ENCODE data around the gene RCAN1.

RCAN1 gene

DNA sequence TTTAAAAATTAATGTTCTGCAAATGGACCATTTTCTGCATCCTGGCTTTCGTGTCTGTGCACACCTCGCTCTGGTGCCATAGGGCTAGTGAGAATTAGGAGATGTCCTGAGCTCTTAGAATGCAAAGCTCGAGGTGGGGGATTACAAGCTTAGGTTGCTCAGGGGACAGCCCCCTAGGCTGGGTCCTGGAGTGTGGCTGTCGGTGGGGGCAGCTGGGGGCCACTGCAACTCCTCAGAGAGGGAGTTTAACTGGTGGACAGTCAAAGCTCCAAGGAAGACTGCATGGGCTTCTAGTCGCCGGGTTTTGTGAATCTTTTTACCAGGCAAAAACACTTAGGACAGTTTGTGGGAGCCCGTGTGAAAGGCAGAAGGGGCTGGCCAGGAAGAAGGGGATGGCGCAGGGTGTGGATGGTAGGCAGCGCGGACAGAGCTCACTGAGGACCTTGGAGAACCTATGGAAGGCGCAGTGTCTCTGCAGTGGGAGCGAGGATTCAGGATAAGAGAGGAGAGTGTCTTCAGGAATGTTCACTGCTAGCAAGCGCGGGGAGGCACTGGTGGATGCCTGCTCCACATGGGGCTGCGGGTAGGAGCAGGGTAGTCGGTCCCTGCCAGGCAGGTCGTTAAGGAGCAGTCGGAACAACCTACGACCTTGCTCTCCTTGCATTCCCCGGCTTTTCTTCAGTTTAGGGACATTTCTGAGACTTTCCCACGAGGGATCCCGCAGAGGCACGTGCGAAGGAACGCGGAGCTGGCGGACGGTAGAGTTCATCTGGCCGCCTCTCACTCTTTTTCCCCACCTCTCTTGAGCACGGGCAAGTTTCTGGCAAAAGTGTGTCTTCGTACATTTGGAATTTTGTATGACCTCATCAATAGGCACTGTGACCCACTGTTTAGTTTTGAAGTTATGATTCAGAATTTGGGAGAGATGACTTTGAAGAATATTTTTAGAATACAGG is 90.0 kb downstream of the RCAN1 start:
- H3K4me3 ChIP-seq (ENCODE audit: low read depth, low read length), result peak overlapping the region; percentile 61
- TF ChIP-seq, protein P1, sequence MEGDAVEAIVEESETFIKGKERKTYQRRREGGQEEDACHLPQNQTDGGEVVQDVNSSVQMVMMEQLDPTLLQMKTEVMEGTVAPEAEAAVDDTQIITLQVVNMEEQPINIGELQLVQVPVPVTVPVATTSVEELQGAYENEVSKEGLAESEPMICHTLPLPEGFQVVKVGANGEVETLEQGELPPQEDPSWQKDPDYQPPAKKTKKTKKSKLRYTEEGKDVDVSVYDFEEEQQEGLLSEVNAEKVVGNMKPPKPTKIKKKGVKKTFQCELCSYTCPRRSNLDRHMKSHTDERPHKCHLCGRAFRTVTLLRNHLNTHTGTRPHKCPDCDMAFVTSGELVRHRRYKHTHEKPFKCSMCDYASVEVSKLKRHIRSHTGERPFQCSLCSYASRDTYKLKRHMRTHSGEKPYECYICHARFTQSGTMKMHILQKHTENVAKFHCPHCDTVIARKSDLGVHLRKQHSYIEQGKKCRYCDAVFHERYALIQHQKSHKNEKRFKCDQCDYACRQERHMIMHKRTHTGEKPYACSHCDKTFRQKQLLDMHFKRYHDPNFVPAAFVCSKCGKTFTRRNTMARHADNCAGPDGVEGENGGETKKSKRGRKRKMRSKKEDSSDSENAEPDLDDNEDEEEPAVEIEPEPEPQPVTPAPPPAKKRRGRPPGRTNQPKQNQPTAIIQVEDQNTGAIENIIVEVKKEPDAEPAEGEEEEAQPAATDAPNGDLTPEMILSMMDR (conservative IDR thresholded peaks at IDR 0.05; ENCODE audit: low read depth, low read length), result no peak
- peak; percentile 77 for DNase-seq (ENCODE audit: low read depth)

DNA sequence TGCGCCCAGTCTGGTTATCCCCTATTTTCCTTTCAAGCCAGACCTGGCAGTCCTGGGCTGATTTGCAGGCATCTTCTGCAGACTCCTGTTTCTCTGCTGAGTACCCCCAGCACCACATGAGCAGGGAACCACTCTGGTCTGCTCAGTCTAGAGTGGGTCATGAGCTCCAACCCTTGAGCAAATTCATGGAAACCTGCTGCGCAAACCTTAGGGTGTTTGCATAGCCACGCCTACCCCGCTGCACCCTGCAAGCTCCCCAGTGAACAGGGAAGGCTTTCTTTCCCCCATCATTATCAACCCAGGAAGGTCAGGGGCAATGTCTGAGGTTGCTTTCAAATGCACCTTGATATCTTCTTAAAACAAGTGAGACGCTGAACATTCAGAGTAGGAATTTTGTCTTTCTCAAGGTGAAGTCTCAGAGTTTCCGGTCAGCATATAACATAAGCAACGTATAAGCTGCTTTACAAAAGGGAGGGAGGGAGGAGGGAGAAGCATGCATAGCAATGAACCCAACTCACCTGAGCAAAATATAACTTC is 91.8 kb downstream of the RCAN1 start:
- no peak overlapping the region for H3K4me3 ChIP-seq (ENCODE audit: low read depth, low read length)
- TF ChIP-seq, protein P1 (conservative IDR thresholded peaks at IDR 0.05; ENCODE audit: low read depth, low read length), result no peak
- no peak for DNase-seq (ENCODE audit: low read depth)

DNA sequence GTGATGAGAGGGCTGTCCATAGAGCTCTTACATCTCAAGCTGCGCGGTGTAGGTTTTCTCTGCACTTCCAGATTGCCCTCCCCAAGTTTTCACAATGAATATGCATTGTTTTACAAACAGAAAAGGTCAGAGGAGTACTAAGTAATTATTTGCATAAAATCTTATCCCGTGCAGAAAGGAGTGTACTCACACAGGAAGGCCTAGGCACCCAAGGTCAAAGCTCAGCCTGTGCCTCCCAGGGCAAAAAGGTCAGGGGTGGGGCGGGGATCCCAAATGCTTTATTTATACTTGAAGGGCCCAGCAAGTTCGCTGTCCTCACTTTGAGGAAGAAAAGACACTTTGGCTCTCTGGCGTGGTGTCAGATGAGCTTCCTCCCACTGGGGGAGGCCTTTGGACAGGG is 92.6 kb downstream of the RCAN1 start:
- TF ChIP-seq, protein P1 (conservative IDR thresholded peaks at IDR 0.05; ENCODE audit: low read depth, low read length), result no peak
- H3K4me3 ChIP-seq (ENCODE audit: low read depth, low read length), result no peak overlapping the region
- no peak for DNase-seq (ENCODE audit: low read depth)

DNA sequence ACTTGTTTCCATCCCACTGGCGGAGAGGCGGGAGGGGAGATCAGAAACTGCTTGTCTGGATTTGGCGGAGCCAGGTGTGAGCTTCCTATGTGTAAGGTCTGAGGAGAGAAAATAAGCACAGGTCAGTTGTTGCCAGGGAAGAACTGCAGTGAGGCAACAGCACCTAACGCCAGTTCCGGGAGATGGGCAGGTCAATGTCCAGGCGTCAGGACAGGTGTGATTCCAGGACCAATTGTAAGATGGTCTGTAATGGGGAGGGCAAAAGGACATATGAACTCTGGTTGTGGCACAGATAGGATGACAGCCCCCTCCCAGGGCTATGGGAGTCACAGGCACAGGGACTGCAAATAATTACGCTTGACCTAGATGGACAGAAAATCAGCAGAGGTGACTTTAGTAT is 93.4 kb downstream of the RCAN1 start:
- H3K4me3 ChIP-seq (ENCODE audit: low read depth, low read length), result no peak overlapping the region
- TF ChIP-seq, protein P1 (conservative IDR thresholded peaks at IDR 0.05; ENCODE audit: low read depth, low read length), result no peak
- no peak for DNase-seq (ENCODE audit: low read depth)

DNA sequence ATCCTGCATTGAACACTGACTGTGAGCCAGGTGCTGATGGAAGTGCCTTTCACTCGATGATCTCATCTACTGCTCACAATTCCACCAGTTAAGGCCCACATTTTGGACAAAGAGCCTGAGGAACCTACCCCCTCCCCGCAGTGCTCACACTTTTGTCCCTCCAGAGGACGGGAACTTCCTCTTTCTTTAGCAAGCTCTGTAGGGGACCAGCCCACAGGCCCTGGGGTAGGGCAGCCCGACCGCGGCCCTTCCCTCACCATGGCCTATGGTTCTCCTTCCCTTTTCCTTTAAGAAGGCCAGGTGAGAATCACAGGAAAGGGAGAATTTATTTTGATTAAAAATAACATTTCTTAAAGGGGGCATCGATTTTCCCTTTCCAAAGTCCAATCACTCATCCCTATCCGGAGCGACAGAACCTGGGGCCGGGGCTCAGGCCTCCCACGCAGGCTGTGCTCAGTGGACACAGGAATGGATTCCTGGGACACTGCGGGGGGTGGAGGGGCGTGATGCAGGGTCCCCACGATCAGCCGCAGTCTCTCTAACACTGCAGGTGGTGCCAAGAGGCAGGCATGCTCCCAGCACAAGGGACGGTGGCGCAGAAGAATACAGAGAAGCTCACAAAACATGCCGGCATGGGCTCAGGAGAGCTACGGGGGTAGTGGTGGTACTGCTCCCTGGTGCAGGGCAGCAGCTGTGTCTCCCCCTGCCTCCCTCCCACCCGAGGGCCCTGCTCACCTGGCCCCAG is 94.0 kb downstream of the RCAN1 start:
- no peak for DNase-seq (ENCODE audit: low read depth)
- TF ChIP-seq, protein P1 (conservative IDR thresholded peaks at IDR 0.05; ENCODE audit: low read depth, low read length), result no peak
- H3K4me3 ChIP-seq (ENCODE audit: low read depth, low read length), result no peak overlapping the region

DNA sequence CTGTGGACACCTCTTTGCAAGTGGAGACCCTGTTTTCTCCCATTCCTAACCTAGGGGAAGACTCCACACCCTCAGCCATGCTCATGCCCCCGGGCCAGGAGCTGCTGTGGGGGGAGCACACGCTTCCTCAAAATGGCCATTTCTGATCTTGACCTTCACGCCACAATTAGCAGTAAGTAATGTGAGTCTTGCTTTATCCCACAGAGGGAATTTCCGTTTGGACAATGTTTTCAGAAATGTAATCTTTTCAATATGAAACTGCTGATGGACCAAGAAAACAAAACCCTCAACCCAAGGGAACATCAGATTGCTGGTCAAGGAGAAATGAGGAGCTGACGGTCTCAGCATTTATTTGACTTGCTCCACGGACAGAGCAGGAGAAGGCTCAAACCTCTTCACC is 94.6 kb downstream of the RCAN1 start:
- TF ChIP-seq, protein P1 (conservative IDR thresholded peaks at IDR 0.05; ENCODE audit: low read depth, low read length), result no peak
- DNase-seq (ENCODE audit: low read depth), result no peak
- H3K4me3 ChIP-seq (ENCODE audit: low read depth, low read length), result no peak overlapping the region
